Esophagus squamous epithelium (tissue), 4 donors: ENCODE data around the gene SRGAP1.

Source experiments
- CTCF ChIP-seq, 6 experiments: fragments of 450-650 bp in 4 of 6; fragments of 200-600 bp in 2 of 6; sonication (generic) in 2 of 6; IDR thresholded peaks; one replicate each; pipeline ENCODE4 v1.5.1; 2016 to 2019; ENCODE audit warnings: antibody characterized with exemption in 6 of 6, mild to moderate bottlenecking in 4 of 6, moderate library complexity in 4 of 6
- POLR2A ChIP-seq, 4 donors: fragments of 450-650 bp; IDR thresholded peaks; one replicate each; pipeline ENCODE4 v1.6.1; 2017; ENCODE audit warnings: antibody characterized with exemption in 4 of 4, mild to moderate bottlenecking in 4 of 4, moderate library complexity in 3 of 4

- TF ChIP-seq CTCF (IDR thresholded peaks at IDR 0.05) (no peak), POLR2A (IDR thresholded peaks at IDR 0.05) (no peak)
These were observed 330.9 kb downstream of the SRGAP1 start for GRCh38 chr12:64175254-64175945.
